HepG2 (cell line): ENCODE data around the gene FBXO4.
A peak's percentile ranks its signal among the peaks of the same experiment; 100 is the strongest.

Experiments used
- CTCF ChIP-seq: sonication (generic); formaldehyde crosslinking; IDR thresholded peaks from 2 replicates; pipeline ENCODE4 v1.5.0; 2020; ENCODE audit warnings: mild to moderate bottlenecking, missing genetic modification reagents, moderate library complexity
- KAT7 ChIP-seq: IDR thresholded peaks from 2 replicates; pipeline ENCODE4 v1.6.1; 2018; ENCODE audit warnings: borderline replicate concordance, missing compliant biosample characterization
- MAZ ChIP-seq, 2 experiments: sonication (generic) in 1 of 2; formaldehyde crosslinking in 1 of 2; IDR thresholded peaks; 2 replicates each; pipeline versions ENCODE4 v1.5.0 to v1.6.1; 2012 to 2020; ENCODE audit warnings: low read depth in 2 of 2, mild to moderate bottlenecking in 2 of 2, borderline replicate concordance in 1 of 2, improper control_type of control experiment in 1 of 2, low read length in 1 of 2, missing genetic modification reagents in 1 of 2, moderate library complexity in 1 of 2
- MTA3 ChIP-seq: sonication (generic); formaldehyde crosslinking; IDR thresholded peaks from 2 replicates; pipeline ENCODE4 v1.4.0; 2020; ENCODE audit warnings: missing genetic modification reagents
- ZNF740 ChIP-seq: sonication (generic); formaldehyde crosslinking; IDR thresholded peaks from 2 replicates; pipeline ENCODE4 v1.4.0; 2020; ENCODE audit warnings: missing genetic modification reagents

GRCh38 chr5:41924872-41925554 lies at the start of gene FBXO4:
- TF ChIP-seq CTCF (CRISPR knock-in tag) (peak; percentile 93), KAT7 (CRISPR knock-in tag) (peak; percentile 91; the same call in 1 of the 2 replicates), ZNF740 (CRISPR knock-in tag) (no peak), MTA3 (CRISPR knock-in tag) (no peak), MAZ (IDR thresholded peaks at IDR 0.05; ENCODE audit: borderline replicate concordance, low read depth, low read length) (no peak), MAZ (CRISPR knock-in tag; IDR thresholded peaks at IDR 0.05; ENCODE audit: low read depth) (peak; percentile 67; the same call in 1 of the 2 replicates)
